H1 (cell line): Measurements from ENCODE around the gene CCL22. TPM values are rescaled to one million over a fixed set of nuclear protein-coding genes. Genes with fewer than 3 reads are reported as not detected.
A peak's percentile ranks its signal among the peaks of the same experiment; 100 is the strongest.

Experiments used
- CTCF ChIA-PET: fragments of 300-600 bp; sonication (Branson Sonifier 250); formaldehyde crosslinking; loops from one replicate; lab custom pipeline; 2021; ENCODE audit not compliant: partially characterized antibody; lab: Charles Lee
- POLR2A ChIA-PET: fragments of 300-600 bp; sonication (Branson Sonifier 250); formaldehyde crosslinking; loops from one replicate; lab custom pipeline; 2021; ENCODE audit warnings: inconsistent platforms; ENCODE audit not compliant: partially characterized antibody; lab: Charles Lee
- DNase-seq, 2 experiments: peaks; one replicate each; pipeline versions ENCODE4 v3.0.0 to v3.0.0-alpha.2; 2010 to 2022; ENCODE audit warnings: low spot score in 2 of 2, low read depth in 1 of 2, mixed read lengths in 1 of 2
- FAIRE-seq: peaks from 2 replicates; lab custom pipeline; 2011; peaks lifted over from hg19 to GRCh38; lab: Jason Lieb, UNC
- H2AFZ ChIP-seq: 2 replicates; pipeline ENCODE4 v1.8.1; 2012; ENCODE audit warnings: low read length, inconsistent platforms
- H2AK5ac ChIP-seq: 2 replicates; pipeline ENCODE4 v1.6.1; 2013; ENCODE audit warnings: low read depth, low read length
- H2BK120ac ChIP-seq: replicated peaks from 2 replicates; pipeline ENCODE3; 2013; ENCODE audit warnings: low read depth, low read length, inconsistent platforms
- H2BK12ac ChIP-seq: 2 replicates; pipeline ENCODE4 v1.6.1; 2013; ENCODE audit warnings: low read depth, low read length
- H2BK15ac ChIP-seq: 2 replicates; pipeline ENCODE4 v1.6.1; 2013; ENCODE audit warnings: low read length
- H2BK20ac ChIP-seq: 2 replicates; pipeline ENCODE4 v1.6.1; 2013; ENCODE audit warnings: low read length
- H2BK5ac ChIP-seq: 2 replicates; pipeline ENCODE4 v1.6.1; 2013; ENCODE audit warnings: low read depth, low read length
- H3K14ac ChIP-seq: 2 replicates; pipeline ENCODE4 v1.6.1; 2013; ENCODE audit warnings: inconsistent platforms; ENCODE audit not compliant: insufficient read length
- H3K18ac ChIP-seq: 2 replicates; pipeline ENCODE4 v1.6.1; 2013; ENCODE audit warnings: low read length; ENCODE audit errors: extremely low read depth
- H3K23ac ChIP-seq: 2 replicates; pipeline ENCODE4 v1.6.1; 2013; ENCODE audit warnings: inconsistent platforms; ENCODE audit not compliant: insufficient read length
- H3K23me2 ChIP-seq: 2 replicates; pipeline ENCODE4 v1.6.1; 2013; ENCODE audit warnings: low read depth, low read length
- H3K27ac ChIP-seq: 2 replicates; pipeline ENCODE4 v1.6.1; 2011; ENCODE audit warnings: low read depth, low read length, inconsistent platforms
- H3K27me3 ChIP-seq, 4 experiments: replicated peaks in 1 of 4; 1 replicate in 1 of 4; 2 replicates in 3 of 4; pipeline versions ENCODE4 v1.6.1 to v1.8.1; 2011 to 2013; ENCODE audit warnings: low read length in 3 of 4, mild to moderate bottlenecking in 3 of 4, inconsistent platforms in 2 of 4, mixed read lengths in 2 of 4, moderate library complexity in 1 of 4; ENCODE audit not compliant: control insufficient read depth in 3 of 4, insufficient read depth in 3 of 4; ENCODE audit errors: extremely low read depth in 1 of 4
- H3K36me3 ChIP-seq, 4 experiments: 2 replicates each; pipeline versions ENCODE4 v1.6.1 to v1.8.1; 2011 to 2013; ENCODE audit warnings: mild to moderate bottlenecking in 4 of 4, low read length in 3 of 4, moderate library complexity in 2 of 4, control low read depth in 1 of 4, inconsistent platforms in 1 of 4; ENCODE audit not compliant: insufficient read depth in 4 of 4, control insufficient read depth in 2 of 4
- H3K4ac ChIP-seq: replicated peaks from 2 replicates; pipeline ENCODE3; 2013; ENCODE audit warnings: low read length, low read depth, mixed read lengths, inconsistent platforms; ENCODE audit not compliant: insufficient read length
- H3K4me1 ChIP-seq, 4 experiments: replicated peaks in 1 of 4; 1 replicate in 1 of 4; 2 replicates in 3 of 4; pipeline versions ENCODE4 v1.6.1 to v1.8.1; 2011 to 2013; ENCODE audit warnings: low read length in 3 of 4, inconsistent platforms in 2 of 4, mixed read lengths in 1 of 4; ENCODE audit not compliant: insufficient read depth in 4 of 4, control insufficient read depth in 3 of 4
- H3K4me2 ChIP-seq, 2 experiments: 2 replicates each; pipeline versions ENCODE4 v1.6.1 to v1.8.1; 2011 to 2013; ENCODE audit warnings: low read depth in 2 of 2, low read length in 2 of 2, control low read depth in 1 of 2, inconsistent platforms in 1 of 2, mild to moderate bottlenecking in 1 of 2; ENCODE audit not compliant: insufficient read depth in 1 of 2
- H3K4me3 ChIP-seq, 4 experiments: fragments of 200-600, 300-600 bp in 1 of 4; sonication (generic), shearing (Covaris generic), sonication (Bioruptor Twin) in 1 of 4; 2 replicates each; pipeline versions ENCODE4 v1.5.1 to v1.8.1; 2011 to 2016; ENCODE audit warnings: low read length in 4 of 4, low read depth in 3 of 4, control low read depth in 2 of 4, inconsistent platforms in 2 of 4, mild to moderate bottlenecking in 2 of 4, mixed read lengths in 1 of 4, moderate library complexity in 1 of 4; ENCODE audit not compliant: insufficient read depth in 2 of 4; ENCODE audit errors: extremely low read depth in 1 of 4
- H3K56ac ChIP-seq: replicated peaks from 2 replicates; pipeline ENCODE3; 2013; ENCODE audit warnings: low read depth, mild to moderate bottlenecking, mixed read lengths, low read length, inconsistent platforms; ENCODE audit not compliant: insufficient read length
- H3K79me1 ChIP-seq: 2 replicates; pipeline ENCODE4 v1.6.1; 2013; ENCODE audit warnings: low read depth, low read length, control low read depth
- H3K79me2 ChIP-seq, 2 experiments: 2 replicates each; pipeline versions ENCODE4 v1.6.1 to v1.8.1; 2012 to 2013; ENCODE audit warnings: low read length in 2 of 2, mild to moderate bottlenecking in 2 of 2, inconsistent platforms in 1 of 2; ENCODE audit not compliant: insufficient read depth in 2 of 2, control insufficient read depth in 1 of 2
- H3K9ac ChIP-seq, 4 experiments: replicated peaks in 1 of 4; 1 replicate in 1 of 4; 2 replicates in 3 of 4; pipeline versions ENCODE4 v1.6.1 to v1.8.1; 2011 to 2013; ENCODE audit warnings: low read depth in 3 of 4, low read length in 3 of 4, control low read depth in 2 of 4, mild to moderate bottlenecking in 2 of 4, moderate library complexity in 2 of 4, inconsistent platforms in 1 of 4; ENCODE audit errors: extremely low read depth in 1 of 4
- H3K9me3 ChIP-seq, 2 experiments: 2 replicates each; pipeline versions ENCODE4 v1.6.1 to v1.8.1; 2012 to 2013; ENCODE audit warnings: mild to moderate bottlenecking in 2 of 2, moderate library complexity in 2 of 2, control low read depth in 1 of 2, inconsistent platforms in 1 of 2, low read depth in 1 of 2, low read length in 1 of 2, mixed read lengths in 1 of 2; ENCODE audit not compliant: insufficient read depth in 2 of 2
- H4K20me1 ChIP-seq, 2 experiments: replicated peaks in 1 of 2; 2 replicates each; pipeline versions ENCODE3 to v1.8.1; 2011 to 2013; ENCODE audit warnings: inconsistent platforms in 2 of 2, low read length in 2 of 2, mild to moderate bottlenecking in 1 of 2; ENCODE audit not compliant: insufficient read depth in 2 of 2, control insufficient read depth in 1 of 2
- H4K5ac ChIP-seq: 2 replicates; pipeline ENCODE4 v1.6.1; 2013; ENCODE audit warnings: low read length, low read depth, mixed read lengths, inconsistent platforms; ENCODE audit not compliant: insufficient read length
- H4K8ac ChIP-seq: 2 replicates; pipeline ENCODE4 v1.8.0; 2013; ENCODE audit warnings: mild to moderate bottlenecking, moderate library complexity, low read length, inconsistent platforms; ENCODE audit not compliant: insufficient read depth; ENCODE audit errors: extremely low read depth
- H4K91ac ChIP-seq: replicated peaks from 2 replicates; pipeline ENCODE3; 2013; ENCODE audit warnings: low read length, mixed read lengths, inconsistent platforms; ENCODE audit not compliant: insufficient read length
- GABPA ChIP-seq: IDR thresholded peaks from 2 replicates; pipeline ENCODE4 v1.6.1; 2011; ENCODE audit warnings: mild to moderate bottlenecking, low read length, moderate library complexity, borderline replicate concordance; ENCODE audit not compliant: insufficient read depth
- JUND ChIP-seq: IDR thresholded peaks from 2 replicates; pipeline ENCODE4 v1.6.1; 2011; ENCODE audit warnings: mild to moderate bottlenecking, improper control_type of control experiment, low read length
- RAD21 ChIP-seq, 2 experiments: IDR thresholded peaks in 1 of 2; conservative IDR thresholded peaks in 1 of 2; 2 replicates each; pipeline ENCODE4 v1.6.1; 2011; ENCODE audit warnings: low read depth in 2 of 2, low read length in 2 of 2, improper control_type of control experiment in 1 of 2, inconsistent platforms in 1 of 2, mild to moderate bottlenecking in 1 of 2, moderate library complexity in 1 of 2
- SP1 ChIP-seq: IDR thresholded peaks from 2 replicates; pipeline ENCODE4 v1.6.1; 2011; ENCODE audit warnings: low read depth, low read length
- SUZ12 ChIP-seq: fragments of 200-600 bp; sonication (generic); IDR thresholded peaks from 2 replicates; pipeline ENCODE4 v1.6.1; 2012; ENCODE audit warnings: mild to moderate bottlenecking, inconsistent platforms, low read length, moderate library complexity, mixed read lengths
- TBP ChIP-seq: IDR thresholded peaks from 2 replicates; pipeline ENCODE4 v1.6.1; 2011; ENCODE audit warnings: low read depth, low read length, improper control_type of control experiment
- YY1 ChIP-seq: IDR thresholded peaks from 2 replicates; pipeline ENCODE4 v1.6.1; 2011; ENCODE audit warnings: low read depth, mild to moderate bottlenecking, low read length
- WGBS, 2 experiments: shearing (Covaris generic) in 1 of 2; methylation state at CpG; one replicate each; pipeline versions ENCODE4 v1.1.6 to v1.1.7; 2013 to 2015; ENCODE audit warnings: low lambda C conversion rate in 2 of 2, mixed read lengths in 2 of 2, inconsistent platforms in 1 of 2, low coverage in 1 of 2, missing lambda C conversion rate in 1 of 2; ENCODE audit not compliant: insufficient replicate concordance in 2 of 2, insufficient coverage in 1 of 2, insufficient read length in 1 of 2; ENCODE audit errors: extremely low coverage in 1 of 2, missing lambda C conversion rate in 1 of 2; 5-methylcytosine and 5-hydroxymethylcytosine counted together
- polyA plus RNA-seq, 7 experiments: library from polyadenylated mRNA; depleted of rRNA in 3 of 7; stranded (reverse) in 5 of 7; unstranded in 2 of 7; fragments of >200 nt in 5 of 7; fragments of 200-250 nt in 2 of 7; gene quantifications; 1 replicate in 5 of 7; 2 replicates in 1 of 7; 4 replicates in 1 of 7; pipeline versions ENCODE4 v1.2.1 to v1.2.3, GENCODE V29; 2011 to 2013; ENCODE audit warnings: missing spikeins in 2 of 7, mixed read lengths in 2 of 7
- total RNA-seq: library from RNA; stranded (reverse); fragmentation: NEBNext Ultra II Directional; extraction: Animal tissue kit (Norgen Biotek cat#: 25700); gene quantifications from 2 replicates; pipeline ENCODE4 v1.2.1, GENCODE V29; 2021
- TF ChIP-seq, protein P1 (sequence below): IDR thresholded peaks from 2 replicates; pipeline ENCODE4 v1.6.1; 2012; ENCODE audit warnings: inconsistent platforms

The CCL22 gene
- total and polyA plus RNA-seq, 2 of the 8 experiments (the other 6 are each of a cell fraction or from before 2014, with no cell fraction given): not detected

DNA sequence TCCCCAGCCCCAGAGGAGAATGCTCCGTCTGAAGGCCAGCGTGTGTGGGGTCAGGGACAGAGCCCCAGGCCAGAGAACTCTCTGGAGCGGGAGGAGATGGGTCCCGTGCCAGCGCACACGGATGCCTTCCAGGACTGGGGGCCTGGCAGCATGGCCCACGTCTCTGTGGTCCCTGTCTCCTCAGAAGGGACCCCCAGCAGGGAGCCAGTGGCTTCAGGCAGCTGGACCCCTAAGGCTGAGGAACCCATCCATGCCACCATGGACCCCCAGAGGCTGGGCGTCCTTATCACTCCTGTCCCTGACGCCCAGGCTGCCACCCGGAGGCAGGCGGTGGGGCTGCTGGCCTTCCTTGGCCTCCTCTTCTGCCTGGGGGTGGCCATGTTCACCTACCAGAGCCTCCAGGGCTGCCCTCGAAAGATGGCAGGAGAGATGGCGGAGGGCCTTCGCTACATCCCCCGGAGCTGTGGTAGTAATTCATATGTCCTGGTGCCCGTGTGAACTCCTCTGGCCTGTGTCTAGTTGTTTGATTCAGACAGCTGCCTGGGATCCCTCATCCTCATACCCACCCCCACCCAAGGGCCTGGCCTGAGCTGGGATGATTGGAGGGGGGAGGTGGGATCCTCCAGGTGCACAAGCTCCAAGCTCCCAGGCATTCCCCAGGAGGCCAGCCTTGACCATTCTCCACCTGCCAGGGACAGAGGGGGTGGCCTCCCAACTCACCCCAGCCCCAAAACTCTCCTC, 24.1 kb downstream of the CCL22 start:
- Histone ChIP-seq H3K14ac (no peak overlapping the region), H3K56ac (no peak overlapping the region), H2BK5ac (no peak overlapping the region), H2BK20ac (no peak overlapping the region), H4K8ac (no peak overlapping the region; the same call in 1 of the 2 replicates), H2AFZ (no peak overlapping the region), H3K18ac (no peak overlapping the region), H3K23me2 (no peaks in the 10 kb centered on the region), H3K4ac (no peak overlapping the region), H3K27me3 (no peaks in the 10 kb centered on the region), H4K20me1 (no peaks in the 10 kb centered on the region), H3K9me3 (no peaks in the 10 kb centered on the region), H3K4me3 (no peak overlapping the region), H3K36me3 (no peaks in the 10 kb centered on the region), H4K5ac (no peak overlapping the region), H3K79me1 (no peaks in the 10 kb centered on the region), H2BK120ac (no peak overlapping the region), H3K4me2 (no peak overlapping the region), H4K91ac (no peak overlapping the region), H3K23ac (no peak overlapping the region), H3K27ac (no peak overlapping the region), H2BK15ac (no peak overlapping the region), H2AK5ac (no peak overlapping the region), H3K9ac (no peak overlapping the region), H2BK12ac (no peak overlapping the region), H3K4me1 (peaks cover 0 to 2% (median 1%) of the 10 kb centered on the region in 4 experiments; a peak in 1 of 7 replicates), H3K79me2 (no peaks in the 10 kb centered on the region)
- POLR2A ChIA-PET: interaction anchor here (0.6 to 1.2 kb wide), 2 partner anchors 34 to 91 kb away, joined by 3 read pairs; no protein-coding TSS in a partner anchor
- DNase-seq (no peak), FAIRE-seq (no peak)
- CTCF ChIA-PET: interaction anchor here (0.8 to 3.7 kb wide), 3 partner anchors 23 to 35 kb away, joined by 3 to 32 read pairs (median 3); no protein-coding TSS in a partner anchor
- 93% methylated on average over 15 of the region's 16 CpGs; no CpG with 5 or more reads in 1 of the 2 experiments for WGBS, 2 experiments
- TF ChIP-seq TBP (no peak), RAD21 (IDR thresholded peaks at IDR 0.05 in 1 of 2, conservative IDR thresholded peaks at IDR 0.05 in 1 of 2; ENCODE audit: low read depth in 2 of 2, low read length in 2 of 2) (peak in 1 of 2 experiments; percentile 16; a peak in 1 of 4 replicates), YY1 (no peak), GABPA (no peak), SP1 (no peak), SUZ12 (no peak), JUND (no peak)
- TF ChIP-seq, protein P1, sequence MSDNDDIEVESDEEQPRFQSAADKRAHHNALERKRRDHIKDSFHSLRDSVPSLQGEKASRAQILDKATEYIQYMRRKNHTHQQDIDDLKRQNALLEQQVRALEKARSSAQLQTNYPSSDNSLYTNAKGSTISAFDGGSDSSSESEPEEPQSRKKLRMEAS: no peak
